AG09309 (cell line): ENCODE measurements around the gene TBC1D22A.

Experiments
- DNase-seq: peaks from one replicate; pipeline ENCODE4 v3.0.0-alpha.2; 2010; ENCODE audit warnings: low read depth
- H3K4me3 ChIP-seq: 2 replicates; pipeline ENCODE4 v1.5.1; 2011; ENCODE audit warnings: mild to moderate bottlenecking, low read depth, low read length, moderate library complexity; ENCODE audit not compliant: control insufficient read depth
- TF ChIP-seq, protein P1 (sequence below): IDR thresholded peaks from 2 replicates; pipeline ENCODE4 v1.5.1; 2011; ENCODE audit warnings: mild to moderate bottlenecking, low read depth, low read length, inconsistent platforms; ENCODE audit not compliant: insufficient read depth, control insufficient read depth; ENCODE audit errors: missing control alignments

Gene TBC1D22A

DNA sequence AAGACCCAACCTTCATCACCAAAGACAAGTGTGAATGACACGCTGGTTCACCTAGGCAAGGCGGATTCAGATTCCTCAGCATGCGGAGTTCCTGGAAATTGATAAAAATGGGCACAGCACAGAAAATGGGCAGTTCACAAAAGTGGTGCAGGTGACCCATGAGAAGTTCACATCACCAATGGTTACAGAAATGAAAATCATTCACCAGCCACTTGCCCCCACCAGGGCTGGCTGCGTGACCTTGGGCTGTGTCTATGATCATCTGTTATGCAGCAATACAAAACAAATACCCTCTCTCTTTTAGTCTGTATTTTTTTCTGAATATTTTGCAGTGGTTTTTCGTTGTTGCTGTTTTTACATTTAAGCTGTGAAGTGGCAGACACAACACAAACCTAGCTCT, 415.9 kb downstream of the TBC1D22A start:
- DNase-seq = no peak
- H3K4me3 ChIP-seq = no peak overlapping the region
- TF ChIP-seq, protein P1, sequence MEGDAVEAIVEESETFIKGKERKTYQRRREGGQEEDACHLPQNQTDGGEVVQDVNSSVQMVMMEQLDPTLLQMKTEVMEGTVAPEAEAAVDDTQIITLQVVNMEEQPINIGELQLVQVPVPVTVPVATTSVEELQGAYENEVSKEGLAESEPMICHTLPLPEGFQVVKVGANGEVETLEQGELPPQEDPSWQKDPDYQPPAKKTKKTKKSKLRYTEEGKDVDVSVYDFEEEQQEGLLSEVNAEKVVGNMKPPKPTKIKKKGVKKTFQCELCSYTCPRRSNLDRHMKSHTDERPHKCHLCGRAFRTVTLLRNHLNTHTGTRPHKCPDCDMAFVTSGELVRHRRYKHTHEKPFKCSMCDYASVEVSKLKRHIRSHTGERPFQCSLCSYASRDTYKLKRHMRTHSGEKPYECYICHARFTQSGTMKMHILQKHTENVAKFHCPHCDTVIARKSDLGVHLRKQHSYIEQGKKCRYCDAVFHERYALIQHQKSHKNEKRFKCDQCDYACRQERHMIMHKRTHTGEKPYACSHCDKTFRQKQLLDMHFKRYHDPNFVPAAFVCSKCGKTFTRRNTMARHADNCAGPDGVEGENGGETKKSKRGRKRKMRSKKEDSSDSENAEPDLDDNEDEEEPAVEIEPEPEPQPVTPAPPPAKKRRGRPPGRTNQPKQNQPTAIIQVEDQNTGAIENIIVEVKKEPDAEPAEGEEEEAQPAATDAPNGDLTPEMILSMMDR = no peak

DNA sequence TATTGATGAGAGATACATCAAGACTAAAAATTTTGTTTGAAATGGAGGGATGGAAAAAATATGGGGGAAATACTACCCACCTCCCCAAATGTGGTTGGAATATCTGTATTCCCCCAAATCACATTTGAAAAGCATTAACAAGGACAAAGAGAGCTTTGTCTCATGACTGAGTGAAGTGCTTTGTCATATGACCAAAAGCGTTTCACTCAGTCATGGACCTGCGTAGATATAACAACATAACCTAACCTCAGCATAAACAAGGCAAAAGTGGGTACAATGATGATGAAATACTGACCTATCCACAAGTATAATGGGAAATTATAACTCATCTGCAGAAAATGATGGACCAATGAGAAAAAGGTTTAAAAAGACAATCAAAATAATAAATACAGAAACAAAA, 418.3 kb downstream of the TBC1D22A start:
- TF ChIP-seq, protein P1 = no peak
- DNase-seq = no peak

DNA sequence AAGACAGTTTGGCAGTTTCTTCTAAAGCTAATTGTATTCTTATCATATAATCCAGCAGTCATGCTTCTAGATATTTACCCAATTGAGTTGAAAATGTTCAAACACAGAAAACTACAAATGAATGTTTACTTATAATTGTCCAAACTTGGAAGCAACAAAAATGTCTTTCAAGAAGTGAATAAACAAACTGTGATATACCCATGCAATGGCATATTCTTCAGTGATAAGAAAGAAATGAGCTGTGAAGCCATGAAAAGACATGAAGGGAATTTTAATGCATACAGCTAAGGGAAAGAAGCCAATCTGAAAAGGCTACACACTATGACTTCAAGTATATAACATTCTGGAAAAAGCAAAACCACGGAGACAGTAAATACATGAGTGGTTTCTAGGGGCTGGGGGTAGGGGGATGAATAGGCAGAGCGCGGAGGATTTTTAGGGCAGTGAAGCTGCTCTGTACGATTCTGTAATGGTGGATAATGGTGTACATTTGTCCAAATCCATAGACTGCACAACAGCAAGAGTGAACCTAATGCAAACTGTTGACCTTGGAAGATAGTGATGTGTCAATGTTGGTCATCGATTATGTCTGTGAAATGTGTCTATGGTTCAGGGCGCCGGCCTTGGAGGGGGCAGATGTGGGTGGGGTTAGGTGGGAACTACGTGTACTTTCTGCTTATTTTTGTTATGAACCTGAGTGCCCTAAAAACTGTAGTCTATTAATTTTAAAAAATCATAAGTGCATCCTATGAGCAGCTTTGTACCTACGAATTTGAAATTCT, 424.9 kb downstream of the TBC1D22A start:
- TF ChIP-seq, protein P1 = no peak
- no peak overlapping the region for H3K4me3 ChIP-seq
- no peak for DNase-seq

More for the DNA sequence above, 418.3 kb downstream of the TBC1D22A start:
- H3K4me3 ChIP-seq = no peak overlapping the region

DNA sequence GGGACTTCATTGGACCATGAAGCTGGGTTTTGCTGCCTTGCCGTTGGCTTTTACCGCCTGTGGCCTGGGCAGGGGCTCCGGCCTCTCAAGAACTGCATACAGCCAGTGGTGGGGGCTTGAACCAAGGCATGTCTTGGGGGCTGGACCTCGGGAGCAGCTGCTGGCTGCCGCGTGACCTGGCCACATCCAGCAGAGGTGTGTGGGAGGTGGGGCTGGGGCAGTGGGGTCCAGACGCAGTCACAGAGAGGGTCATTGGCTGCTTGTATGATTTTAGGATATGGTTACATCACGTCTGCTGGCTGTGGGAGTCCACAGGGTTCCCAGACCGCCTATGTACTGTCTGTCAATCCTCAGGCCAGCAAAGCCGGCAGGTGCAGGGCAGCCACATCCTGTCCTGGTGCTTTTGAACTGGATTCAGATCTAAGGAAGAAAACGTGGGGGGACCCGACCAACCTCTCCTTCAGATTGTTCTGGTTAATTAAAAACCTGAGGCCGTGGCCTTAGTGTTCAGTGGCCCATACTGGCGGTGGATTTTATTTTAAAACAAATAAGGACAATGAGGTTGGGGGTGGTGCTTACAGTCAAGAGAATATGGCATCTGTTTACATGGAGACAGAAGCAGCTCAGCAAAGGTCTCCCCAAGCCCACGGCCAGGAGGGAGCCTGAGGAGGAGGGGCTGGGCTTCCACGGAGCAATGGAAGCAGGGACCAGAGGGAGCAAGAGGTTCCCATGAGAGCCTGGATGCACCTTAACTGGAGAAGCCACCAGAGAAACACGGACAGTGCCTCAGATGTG, 426.0 kb downstream of the TBC1D22A start:
- H3K4me3 ChIP-seq = no peak overlapping the region
- TF ChIP-seq, protein P1 = no peak
- no peak for DNase-seq

- no peak for DNase-seq
- TF ChIP-seq, protein P1 = no peak
- H3K4me3 ChIP-seq = no peak overlapping the region
Measured at GRCh38 chr22:47189056-47189916, 426.8 kb downstream of the TBC1D22A start.

DNA sequence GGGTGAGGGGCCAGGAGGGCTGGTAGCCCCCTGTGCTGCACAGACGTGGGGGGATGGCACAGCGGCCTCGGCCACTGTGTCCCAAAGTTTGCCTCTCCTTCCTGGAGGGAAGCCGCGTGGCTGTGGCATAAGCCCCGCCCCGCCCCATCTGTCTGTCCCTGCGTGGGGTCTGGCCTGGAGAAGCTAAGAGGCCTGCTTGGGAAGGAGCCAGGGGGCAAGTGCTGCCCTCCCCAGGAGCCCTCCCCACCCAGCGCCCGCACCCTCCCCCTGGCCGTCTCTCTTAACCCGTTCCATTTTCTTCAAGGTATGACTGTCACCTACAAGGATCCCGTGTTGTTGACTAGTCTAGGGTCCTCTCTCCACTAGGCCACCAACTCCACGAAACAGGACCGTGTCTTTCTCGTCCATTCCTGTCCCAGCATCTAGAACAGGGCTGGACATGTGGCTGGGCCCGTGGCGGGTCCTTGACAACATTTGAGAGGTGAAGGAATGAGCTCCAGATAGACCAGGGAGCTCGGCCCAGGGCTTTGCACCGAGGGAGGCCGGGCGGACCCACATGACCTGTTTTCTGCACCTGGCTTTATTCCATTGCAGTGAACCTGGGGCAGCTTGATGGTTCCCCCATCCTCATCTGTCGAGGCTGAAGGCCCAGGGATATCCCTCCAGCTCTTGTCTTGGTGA, 428.0 kb downstream of the TBC1D22A start:
- H3K4me3 ChIP-seq = no peak overlapping the region
- DNase-seq = no peak
- TF ChIP-seq, protein P1 = no peak
